Measurements from ENCODE around the gene ULK3.
A peak's percentile ranks its signal among the peaks of the same experiment; 100 is the strongest.

Gene ULK3

DNA sequence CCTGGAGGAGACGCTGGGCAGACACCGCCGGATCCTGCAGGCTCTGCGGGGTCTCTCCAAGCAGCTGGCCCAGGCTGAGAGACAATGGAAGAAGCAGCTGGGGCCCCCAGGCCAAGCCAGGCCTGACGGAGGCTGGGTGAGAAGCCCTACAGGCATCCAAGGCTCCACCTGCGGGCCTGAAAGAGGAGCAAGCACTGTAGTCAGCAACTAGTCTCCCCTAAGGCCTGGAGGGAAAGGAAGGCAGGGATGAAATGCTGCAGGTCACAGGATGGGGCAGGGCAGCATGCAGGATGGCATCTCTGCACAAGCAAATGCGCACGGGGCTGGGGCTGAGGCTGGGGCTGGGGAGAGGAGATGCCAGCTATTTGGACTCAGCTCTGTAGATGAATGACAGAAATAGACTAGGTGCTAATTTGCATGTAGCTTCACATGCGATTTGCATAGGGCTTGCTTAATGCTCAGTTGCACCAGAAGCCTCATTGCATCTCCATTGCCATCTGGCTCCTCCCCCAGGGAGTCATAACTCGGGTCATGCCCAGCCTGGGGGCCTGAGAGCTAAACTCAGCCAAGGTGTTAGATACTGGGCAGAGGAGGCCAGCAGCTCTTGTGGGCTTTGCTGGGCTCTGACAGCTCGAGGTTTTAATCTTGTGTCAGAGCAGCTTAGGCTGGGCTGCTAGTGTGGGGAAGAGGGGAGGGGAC lies 21.7 kb downstream of the ULK3 start:
- ATAC-seq = no peak

DNA sequence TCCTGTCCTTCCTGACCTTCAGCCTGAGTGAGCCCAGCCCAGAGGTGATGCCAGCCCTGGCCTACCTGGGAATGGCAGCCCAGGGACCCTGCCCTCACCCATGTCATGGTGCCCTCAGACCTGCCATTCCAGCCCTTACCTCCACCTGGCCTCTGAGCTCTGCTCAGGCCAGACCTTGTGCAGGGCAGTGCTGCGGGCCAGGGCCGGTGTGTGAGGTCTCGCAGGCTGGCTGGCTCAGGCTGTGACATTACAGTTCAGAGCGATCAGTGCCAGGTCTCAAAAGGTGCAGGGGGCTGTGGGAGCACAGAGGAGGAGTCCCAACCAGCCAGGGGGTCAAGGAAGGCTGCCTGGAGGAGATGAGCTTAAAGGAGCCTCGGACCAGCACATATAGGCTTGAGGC lies 22.9 kb downstream of the ULK3 start:
- no peak for ATAC-seq

DNA sequence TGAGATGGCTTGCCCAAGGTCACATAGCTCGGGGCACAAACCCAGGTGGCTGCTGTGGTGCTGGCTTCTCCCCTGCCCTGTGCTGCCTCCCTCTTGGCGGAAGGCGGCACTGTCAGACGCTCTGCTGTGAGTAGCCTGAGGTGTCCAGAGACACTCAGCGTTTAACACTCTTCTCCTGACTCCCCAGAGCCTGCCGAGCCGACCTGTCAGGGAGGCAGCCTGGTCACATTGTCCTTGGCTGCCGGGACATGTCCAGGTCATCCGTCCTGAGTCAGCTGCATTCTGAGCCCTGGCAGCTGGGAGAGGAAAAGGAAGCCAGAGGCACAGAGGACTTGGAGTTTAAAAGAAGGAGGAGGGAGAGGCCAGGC lies 25.6 kb downstream of the ULK3 start:
- no peak for ATAC-seq

DNA sequence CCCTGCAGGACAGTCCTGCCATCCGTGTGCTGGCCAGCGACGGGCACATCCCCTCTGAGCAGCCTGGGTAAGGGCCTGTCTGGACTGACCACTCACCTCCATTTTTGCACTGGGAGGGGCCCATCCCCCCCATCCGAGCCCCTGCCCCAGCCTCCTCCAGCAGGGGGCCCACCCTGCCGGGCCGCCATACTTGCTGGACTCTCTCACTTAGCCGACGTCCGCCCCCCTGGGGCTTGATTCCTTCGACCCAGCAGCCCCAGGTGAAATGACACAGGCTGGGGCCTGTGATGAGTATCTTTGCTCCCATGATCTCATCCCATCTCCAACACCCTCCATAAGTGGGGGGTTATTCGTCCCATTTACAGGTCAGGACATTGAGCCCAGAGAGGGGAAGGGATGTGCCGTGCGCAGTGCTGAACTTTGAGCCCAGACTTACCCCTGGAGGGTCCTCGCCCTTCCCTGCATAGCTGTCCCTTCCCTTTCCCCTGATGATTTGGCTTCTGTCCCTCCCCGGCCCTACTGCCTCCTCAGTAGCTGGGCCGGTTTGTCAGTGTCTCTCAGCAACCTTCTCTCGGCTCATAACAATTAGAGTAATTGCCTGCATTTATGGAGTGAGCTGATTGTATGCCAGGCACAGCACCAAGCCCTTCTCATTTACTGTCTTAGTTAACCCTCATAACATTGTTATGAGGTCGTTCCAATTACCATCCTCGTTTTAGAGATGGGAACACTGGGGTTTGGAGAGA lies 26.2 kb downstream of the ULK3 start:
- ATAC-seq = no peak

DNA sequence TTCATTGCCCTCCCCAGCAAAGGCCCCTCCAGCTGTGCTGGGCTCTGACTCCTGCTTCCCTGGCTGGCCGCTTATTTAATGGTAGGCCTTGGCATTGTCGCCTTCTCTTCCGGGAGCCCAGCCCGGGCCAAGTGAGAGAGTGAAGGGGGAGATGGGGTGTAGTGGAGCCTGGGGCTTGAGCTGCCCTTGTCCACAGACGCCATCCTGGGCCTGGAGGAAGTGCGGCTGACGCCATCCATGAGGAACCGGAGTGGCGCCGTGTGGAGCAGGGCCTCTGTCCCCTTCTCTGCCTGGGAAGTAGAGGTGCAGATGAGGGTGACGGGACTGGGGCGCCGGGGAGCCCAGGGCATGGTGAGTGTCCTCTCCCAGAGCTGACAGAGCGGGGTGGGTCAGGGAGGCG lies 27.0 kb downstream of the ULK3 start:
- ATAC-seq = no peak

DNA sequence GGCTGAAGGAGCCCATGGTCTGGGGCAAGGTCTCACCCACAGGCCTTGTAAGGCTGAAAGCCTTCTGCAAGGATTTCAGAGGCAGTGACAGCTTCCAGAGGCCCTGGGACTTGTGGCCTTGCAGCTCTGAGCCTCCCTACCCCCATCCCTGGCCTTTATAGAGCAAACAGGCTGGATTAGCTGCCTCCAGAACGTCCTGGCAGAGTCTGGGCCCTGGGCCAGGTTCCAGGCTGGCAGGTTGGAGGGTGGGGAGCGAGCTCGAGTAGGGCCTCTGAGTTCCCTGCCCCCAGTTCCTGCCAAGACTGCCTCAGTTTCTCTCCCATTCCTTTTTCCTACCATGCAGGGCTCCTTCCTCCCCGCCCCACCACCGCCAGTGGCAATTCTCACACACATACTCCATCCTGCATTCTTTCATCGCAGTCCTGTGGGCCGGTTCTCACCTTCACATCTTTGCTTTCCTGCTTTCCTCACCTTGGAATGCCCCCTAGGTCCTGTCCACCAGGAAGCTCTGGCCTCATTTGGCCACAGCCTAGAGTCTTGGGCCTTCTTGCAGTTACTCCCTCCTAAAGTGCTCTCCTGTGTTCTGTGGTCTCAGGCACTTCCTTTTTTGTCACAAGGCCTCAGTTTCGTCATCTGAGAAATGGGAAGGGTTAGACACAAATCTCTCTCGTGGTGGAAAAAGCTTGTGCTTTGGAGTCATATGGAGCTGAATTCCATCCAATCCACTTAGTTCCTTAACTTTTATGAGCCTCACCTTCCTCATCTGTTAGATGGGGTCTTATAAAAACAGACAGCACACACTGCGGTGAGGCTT lies 27.6 kb downstream of the ULK3 start:
- ATAC-seq = no peak

DNA sequence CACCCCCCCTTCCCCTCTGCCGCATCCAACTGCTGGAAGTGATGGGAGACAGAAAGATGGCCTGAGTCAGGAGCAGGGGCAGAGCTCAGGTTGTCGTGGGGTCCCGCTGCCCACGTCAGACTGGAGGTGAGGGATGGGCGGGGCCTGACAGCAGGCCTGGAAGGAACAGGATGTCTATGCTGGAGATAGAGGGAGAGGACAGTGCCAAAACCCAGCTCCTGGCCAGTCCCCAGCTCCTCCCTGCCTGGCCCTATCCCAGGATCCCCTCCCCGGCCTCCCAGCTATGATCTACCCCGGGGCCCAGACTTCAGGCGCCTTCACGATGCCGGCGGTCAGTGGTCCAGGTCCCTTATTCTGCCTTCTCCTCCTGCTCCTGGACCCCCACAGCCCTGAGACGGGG lies 30.4 kb downstream of the ULK3 start, which contains the start of gene LMAN1L:
Gene LMAN1L (plus strand): TSS at position 303 of the 400 bp plus-strand sequence. CDS start 20 bp downstream, at position 323.
- no peak for ATAC-seq

DNA sequence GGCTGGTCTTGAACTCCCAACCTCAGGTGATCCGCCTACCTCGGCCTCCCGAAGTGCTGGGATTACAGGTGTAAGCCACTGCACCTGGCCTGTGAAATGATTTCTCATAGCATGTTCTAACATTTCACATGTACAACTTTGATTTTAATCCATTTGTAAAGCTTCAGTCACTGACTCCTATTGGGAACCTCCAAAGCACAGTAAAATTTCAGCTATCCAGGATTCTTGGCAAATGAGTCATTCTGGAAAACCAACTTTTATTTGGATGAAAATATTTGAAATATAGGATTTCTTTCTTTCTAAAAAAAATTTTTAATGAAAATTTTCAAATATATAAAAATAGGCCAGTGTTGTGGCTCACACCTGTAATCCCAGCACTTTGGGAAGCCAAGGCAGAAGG lies 33.0 kb downstream of the ULK3 start:
- no peak for ATAC-seq

DNA sequence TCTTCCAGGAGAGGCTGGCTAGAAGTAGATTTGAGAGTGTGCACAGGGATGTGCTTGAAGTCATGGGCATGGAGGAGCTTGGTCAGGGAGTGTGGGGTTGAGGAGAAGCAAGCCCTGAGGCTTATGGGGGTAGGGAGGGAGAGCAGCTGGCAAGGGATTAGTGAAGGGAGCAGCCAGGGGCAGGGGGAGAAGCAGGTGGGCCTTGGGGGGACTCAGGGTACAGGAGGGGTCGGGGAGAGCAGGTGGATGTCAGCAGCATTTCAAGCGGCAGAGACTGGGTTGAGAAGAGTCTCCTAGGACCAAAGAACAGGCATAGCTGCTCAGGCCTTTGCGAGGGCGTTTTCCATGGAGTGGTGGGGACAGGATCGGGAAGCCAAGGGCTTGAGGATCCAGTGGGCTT lies 33.7 kb downstream of the ULK3 start:
- peak in 1 of 2 donors; percentile 9 for ATAC-seq

DNA sequence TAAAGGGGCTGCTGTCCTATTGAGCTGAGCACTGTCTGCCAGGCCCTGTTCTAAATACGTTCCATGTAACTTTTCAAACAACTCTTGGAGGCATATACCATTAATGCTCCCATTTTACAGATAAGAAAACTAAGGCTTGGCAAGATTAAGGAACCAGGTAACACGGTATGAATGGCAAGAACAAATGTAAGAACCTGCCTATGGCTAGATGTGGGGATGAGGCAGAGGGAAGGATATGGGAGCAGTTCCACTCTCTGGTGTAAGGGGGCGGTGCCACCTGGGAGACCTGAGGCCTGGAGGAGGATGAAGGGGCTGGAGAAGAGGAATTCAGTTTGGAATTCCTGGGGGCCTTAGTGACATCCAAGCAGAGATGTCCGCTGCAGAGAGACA lies 34.1 kb downstream of the ULK3 start:
- peak in 1 of 2 donors; percentile 7 for ATAC-seq

DNA sequence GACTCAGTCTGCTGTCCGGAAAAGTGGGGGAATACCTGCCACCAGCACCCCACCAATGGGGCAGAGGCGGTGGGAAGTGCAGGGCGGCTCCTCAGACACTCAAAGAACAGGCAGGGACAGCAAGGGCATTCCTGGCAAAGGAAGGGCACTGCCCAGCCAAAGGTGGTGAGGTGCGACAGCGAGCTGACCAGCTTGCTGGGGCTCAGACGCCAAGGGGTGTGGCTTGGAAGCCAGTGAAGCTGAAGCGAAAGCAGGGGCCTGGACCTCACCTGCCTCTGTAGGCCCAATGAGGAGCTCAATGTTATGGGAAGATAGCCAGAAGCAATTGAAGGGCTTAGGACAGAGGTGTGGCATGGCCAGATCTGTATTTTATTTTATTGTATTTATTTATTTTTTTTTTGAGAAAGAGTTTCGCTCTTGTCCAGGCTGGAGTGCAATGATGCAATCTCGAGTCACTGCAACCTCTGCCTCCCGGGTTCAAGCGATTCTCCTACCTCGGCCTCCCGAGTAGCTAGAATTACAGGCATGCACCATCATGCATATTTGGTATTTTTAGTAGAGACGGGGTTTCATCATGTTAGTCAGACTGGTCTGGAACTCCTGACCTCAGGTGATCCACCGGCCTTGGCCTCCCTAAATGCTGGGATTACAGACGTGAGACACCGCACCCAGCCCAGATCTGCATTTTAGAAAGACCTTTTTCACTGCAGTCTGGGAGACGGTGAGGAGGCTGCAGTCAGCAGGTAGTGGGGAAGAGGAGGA lies 34.7 kb downstream of the ULK3 start:
- no peak for ATAC-seq

DNA sequence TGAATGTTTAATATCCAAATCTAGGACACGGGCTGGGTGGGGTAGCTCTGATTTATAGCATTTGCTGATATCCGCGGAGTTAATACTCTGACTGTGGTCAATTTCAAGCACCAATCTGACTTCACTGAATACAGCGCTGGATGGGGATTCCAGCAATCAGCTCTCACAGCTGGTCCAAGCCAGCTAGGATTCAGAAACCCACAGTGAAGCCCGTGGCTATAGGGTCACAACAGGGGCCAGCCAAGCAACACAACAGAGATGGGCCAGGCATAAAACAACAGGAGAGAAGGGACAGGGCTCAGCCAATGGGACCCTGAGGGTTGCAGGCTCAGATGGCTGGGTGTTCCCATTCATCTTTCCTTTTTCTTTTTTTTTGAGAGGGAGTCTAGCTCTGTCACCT lies 35.7 kb downstream of the ULK3 start:
- no peak for ATAC-seq

DNA sequence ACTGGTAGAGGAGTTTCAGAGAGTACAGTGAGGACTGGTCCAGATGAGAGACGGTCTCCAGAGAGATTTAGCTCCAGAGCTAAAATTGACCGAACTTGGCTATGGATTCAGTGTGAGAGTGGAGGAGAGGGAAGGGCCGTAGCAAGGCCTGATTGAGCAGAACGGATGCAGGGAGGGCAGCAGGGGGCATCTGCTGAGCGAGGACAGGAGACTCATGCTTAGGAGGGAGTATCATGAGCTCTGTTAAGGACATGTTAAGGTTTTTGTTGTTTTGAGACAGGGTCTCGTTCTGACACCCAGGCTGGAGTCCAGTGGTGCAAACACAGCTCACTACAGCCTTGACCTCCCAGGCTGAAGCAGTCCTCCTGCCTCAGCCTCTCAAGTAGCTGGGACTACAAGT lies 38.0 kb downstream of the ULK3 start:
- ATAC-seq = no peak

DNA sequence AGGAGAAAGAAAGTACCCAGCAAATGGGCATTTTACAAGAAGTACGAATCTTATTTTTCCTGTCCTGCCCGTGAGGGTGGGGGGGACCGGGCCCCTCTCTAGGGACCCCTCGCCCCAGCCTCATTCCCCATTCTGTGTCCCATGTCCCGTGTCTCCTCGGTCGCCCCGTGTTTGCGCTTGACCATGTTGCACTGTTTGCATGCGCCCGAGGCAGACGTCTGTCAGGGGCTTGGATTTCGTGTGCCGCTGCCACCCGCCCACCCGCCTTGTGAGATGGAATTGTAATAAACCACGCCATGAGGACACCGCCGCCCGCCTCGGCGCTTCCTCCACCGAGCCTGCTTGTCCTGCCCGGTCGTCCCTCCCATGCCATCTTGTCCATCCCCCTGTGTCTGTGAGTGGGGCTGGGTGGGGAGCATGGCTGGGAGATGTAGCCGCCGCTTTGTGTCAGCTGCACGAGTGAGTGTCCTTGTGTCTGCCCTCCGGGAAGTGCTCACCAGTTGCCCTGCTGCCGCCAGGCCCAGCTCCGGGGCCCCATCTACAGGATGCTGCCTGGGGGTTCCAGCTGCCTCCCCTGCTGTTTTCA lies 40.0 kb downstream of the ULK3 start:
- no peak for ATAC-seq

DNA sequence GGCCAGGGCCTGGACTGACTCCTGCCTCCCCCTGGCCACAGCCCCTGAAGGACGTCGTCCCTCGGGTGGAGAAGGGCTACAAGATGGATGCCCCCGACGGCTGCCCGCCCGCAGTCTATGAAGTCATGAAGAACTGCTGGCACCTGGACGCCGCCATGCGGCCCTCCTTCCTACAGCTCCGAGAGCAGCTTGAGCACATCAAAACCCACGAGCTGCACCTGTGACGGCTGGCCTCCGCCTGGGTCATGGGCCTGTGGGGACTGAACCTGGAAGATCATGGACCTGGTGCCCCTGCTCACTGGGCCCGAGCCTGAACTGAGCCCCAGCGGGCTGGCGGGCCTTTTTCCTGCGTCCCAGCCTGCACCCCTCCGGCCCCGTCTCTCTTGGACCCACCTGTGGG lies 40.7 kb downstream of the ULK3 start:
- ATAC-seq = no peak

DNA sequence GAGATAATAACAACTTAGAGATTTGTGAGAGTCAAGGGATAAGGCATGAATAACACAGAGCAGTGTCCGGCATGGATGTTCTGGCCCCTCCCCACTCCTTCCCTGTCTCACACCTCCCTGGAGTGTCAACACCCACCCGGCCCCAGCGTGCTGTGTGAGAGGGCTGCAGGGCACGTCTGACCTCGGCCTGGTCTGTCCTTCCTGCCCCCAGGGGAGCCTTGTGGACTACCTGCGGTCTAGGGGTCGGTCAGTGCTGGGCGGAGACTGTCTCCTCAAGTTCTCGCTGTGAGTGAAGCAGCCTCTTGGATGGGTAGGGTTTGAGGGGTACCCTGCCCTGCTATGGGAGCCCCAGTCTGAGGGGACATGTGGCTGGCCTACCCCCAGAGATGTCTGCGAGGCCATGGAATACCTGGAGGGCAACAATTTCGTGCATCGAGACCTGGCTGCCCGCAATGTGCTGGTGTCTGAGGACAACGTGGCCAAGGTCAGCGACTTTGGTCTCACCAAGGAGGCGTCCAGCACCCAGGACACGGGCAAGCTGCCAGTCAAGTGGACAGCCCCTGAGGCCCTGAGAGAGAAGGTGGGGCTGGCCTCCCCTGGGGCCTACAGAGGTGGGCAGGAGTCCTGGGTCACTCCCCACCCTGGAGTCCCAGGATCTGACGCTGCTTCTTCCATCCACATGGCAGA lies 41.5 kb downstream of the ULK3 start:
- no peak for ATAC-seq

DNA sequence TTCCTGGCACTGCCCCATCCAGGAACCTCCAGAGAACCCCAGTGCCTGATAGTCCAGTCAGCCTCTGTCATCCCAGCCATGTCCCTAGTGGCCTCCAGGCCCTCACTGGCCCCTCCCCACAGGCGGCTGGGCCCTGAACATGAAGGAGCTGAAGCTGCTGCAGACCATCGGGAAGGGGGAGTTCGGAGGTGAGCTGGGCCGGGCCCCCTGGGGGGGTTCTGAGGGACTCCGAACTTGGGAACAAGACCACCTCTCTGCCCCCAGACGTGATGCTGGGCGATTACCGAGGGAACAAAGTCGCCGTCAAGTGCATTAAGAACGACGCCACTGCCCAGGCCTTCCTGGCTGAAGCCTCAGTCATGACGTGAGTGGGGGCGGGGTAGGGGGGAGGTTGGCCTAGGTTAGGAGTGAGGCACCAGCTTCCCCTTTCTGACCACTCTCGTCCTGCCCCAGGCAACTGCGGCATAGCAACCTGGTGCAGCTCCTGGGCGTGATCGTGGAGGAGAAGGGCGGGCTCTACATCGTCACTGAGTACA lies 42.3 kb downstream of the ULK3 start:
- no peak for ATAC-seq

DNA sequence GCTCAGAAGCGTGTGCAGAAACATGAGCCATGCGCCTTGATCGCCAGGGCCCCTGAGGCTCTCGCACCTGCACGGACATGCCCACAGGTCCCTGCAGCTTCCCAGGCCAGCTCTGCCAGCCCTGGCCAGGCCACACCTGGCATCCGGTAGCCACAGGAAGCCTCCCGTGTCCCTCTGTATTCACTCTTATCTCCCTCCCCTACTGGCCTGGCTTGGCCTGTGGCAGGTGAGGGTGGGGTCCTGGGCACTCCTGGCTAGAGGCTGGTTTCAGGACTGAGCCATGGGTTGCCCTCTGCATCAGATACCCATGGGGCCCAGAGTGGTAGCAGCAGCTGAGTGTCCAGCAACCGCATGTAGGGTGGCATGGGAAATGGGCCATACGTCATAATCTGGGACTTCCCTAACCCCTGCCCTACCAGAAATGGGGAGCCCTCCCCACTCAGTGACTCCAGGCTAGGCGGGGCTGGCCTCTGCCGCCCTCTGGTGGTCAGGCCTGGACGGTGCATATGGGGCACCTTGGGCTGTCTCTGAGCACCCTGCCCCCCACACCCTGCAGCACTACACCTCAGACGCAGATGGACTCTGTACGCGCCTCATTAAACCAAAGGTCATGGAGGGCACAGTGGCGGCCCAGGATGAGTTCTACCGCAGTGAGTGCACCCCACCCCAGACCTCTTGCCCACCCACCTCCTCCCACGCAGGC lies 42.9 kb downstream of the ULK3 start:
- ATAC-seq = peak; percentile 90 to 92

DNA sequence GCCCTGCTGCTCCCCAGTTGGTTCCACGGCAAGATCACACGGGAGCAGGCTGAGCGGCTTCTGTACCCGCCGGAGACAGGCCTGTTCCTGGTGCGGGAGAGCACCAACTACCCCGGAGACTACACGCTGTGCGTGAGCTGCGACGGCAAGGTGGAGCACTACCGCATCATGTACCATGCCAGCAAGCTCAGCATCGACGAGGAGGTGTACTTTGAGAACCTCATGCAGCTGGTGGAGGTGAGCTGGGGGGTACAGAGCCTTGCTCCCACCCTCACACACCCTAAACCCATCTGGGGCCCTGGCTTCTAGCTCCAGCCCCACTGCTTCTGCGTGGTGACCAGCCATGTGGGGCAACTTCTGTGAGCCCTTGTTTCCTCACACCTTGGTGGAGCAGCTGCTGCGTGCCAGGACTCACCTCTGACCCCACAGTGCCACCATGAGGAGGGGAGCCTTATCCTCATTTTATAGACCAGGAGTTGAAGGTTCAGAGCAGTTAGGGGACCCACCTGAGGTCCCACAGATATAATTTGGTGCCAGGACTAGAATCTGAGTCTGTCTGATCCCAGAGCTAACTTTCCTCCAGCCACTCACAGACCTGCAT lies 43.6 kb downstream of the ULK3 start:
- peak in 1 of 2 donors; percentile 17 for ATAC-seq

All from activated CD4-positive, CD25-positive, alpha-beta regulatory T cell treated with anti-CD3 and anti-CD28 coated beads, Interleukin-2, amount 50 U/mL, for 24 hours (primary cell).